ENCODE results near the gene HDHD3.
"Not testable (repeated sequence)": the region's sequence is repeated elsewhere in the genome, so short reads cannot be mapped to it uniquely, and the experiment has no call there.

Gene HDHD3

GRCh38 chr9:113376634-113377567, at the start of gene HDHD3:
HDHD3 (minus strand) TSS chr9:113376986; CDS start chr9:113374354, 2,632 bp downstream.
- peak; percentile 60 for DNase-seq (ENCODE audit: low spot score)

- DNase-seq (ENCODE audit: low spot score), result no peak
These were observed 48.3 kb upstream of the HDHD3 start for GRCh38 chr9:113425072-113425471.

- DNase-seq (ENCODE audit: low spot score), result no peak
These were observed 44.9 kb upstream of the HDHD3 start for GRCh38 chr9:113421726-113422125.

- DNase-seq (ENCODE audit: low spot score), result peak; percentile 40
These were observed 40.6 kb upstream of the HDHD3 start for GRCh38 chr9:113417370-113417769.

- DNase-seq (ENCODE audit: low spot score), result no peak
These were observed 39.4 kb upstream of the HDHD3 start for GRCh38 chr9:113416149-113416721.

- peak; percentile 95 for DNase-seq (ENCODE audit: low spot score)
These were observed 33.5 kb upstream of the HDHD3 start, which contains the start of the genes C9orf43 and POLE3 for GRCh38 chr9:113410207-113410864. C9orf43 (plus strand) TSS chr9:113410747; CDS start chr9:113413494, 2,747 bp downstream. POLE3 (minus strand) TSS chr9:113410675; CDS start chr9:113410293, 382 bp downstream.

- DNase-seq (ENCODE audit: low spot score), result no peak
These were observed 33.1 kb upstream of the HDHD3 start for GRCh38 chr9:113409883-113410206.

GRCh38 chr9:113409481-113409880, 32.7 kb upstream of the HDHD3 start:
- DNase-seq (ENCODE audit: low spot score), result no peak

GRCh38 chr9:113406873-113407511, 30.2 kb upstream of the HDHD3 start:
- peak; percentile 79 for DNase-seq (ENCODE audit: low spot score)

- not testable (repeated sequence) for DNase-seq (ENCODE audit: low spot score)
These were observed 29.6 kb upstream of the HDHD3 start for GRCh38 chr9:113406353-113406752.

GRCh38 chr9:113403646-113404045, 26.9 kb upstream of the HDHD3 start:
- no peak for DNase-seq (ENCODE audit: low spot score)

- DNase-seq (ENCODE audit: low spot score), result peak; percentile 100
These were observed 24.4 kb upstream of the HDHD3 start, which contains the start of gene ALAD for GRCh38 chr9:113401027-113401792. ALAD (minus strand) TSS chr9:113401284; CDS start chr9:113393559, 7,725 bp downstream.

- DNase-seq (ENCODE audit: low spot score), result peak; percentile 31
These were observed 22.9 kb upstream of the HDHD3 start for GRCh38 chr9:113399646-113400200.

- peak; percentile 22 for DNase-seq (ENCODE audit: low spot score)
These were observed 22.0 kb upstream of the HDHD3 start for GRCh38 chr9:113398796-113399195.

- DNase-seq (ENCODE audit: low spot score), result peak; percentile 94
These were observed 20.4 kb upstream of the HDHD3 start for GRCh38 chr9:113397203-113397631.

GRCh38 chr9:113395000-113395861, 18.4 kb upstream of the HDHD3 start:
- peak; percentile 17 for DNase-seq (ENCODE audit: low spot score)

GRCh38 chr9:113393281-113393680, 16.5 kb upstream of the HDHD3 start:
- no peak for DNase-seq (ENCODE audit: low spot score)

- DNase-seq (ENCODE audit: low spot score), result no peak
These were observed 15.1 kb upstream of the HDHD3 start for GRCh38 chr9:113391917-113392316.

GRCh38 chr9:113390192-113390960, 13.6 kb upstream of the HDHD3 start:
- DNase-seq (ENCODE audit: low spot score), result no peak

Data from hematopoietic multipotent progenitor cell treated with erythropoietin and hydrocortisone succinate and interleukin-3 and kit ligand, for 15 days (in vitro differentiated cells).